ENCODE results near the gene FUT3.

Gene FUT3

GRCh38 chr19:5823579-5824281 lies 27.5 kb downstream of the FUT3 start:
- DNase-seq (ENCODE audit: low read depth) = no peak

DNA sequence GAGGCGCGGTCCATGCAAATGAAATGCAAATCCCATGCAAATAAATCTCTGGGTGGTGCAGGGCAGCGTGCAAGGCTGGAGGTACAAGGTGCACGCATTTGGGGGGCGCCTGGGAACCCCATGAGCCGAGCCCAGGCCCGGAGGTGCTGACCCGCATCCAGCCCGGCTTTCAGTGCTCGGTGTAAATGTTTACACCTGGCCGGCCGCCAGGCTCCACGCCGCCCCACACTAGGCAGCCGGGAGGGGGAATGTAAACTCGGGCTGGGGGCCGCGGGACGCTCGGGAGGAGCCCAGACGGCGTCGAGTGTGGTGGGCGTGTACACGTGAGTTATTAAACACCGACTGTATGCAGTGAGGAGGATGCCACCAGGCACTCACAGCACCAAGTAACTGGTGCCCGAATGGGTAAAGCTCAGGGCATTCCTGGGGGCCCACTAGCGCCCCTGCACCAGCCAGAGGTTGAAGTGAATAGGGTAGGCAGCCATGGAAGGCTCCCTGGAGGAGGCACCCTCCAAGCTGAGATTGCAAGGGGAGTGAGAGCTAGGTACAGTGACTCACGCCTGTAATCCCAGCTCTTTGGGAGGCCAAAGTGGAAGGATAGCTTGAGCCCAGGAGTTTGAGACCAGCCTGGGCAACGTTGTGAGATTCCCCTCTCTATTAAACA lies 28.9 kb downstream of the FUT3 start:
- DNase-seq (ENCODE audit: low read depth) = no peak

GRCh38 chr19:5821521-5822180 lies 29.6 kb downstream of the FUT3 start:
- DNase-seq (ENCODE audit: low read depth) = no peak

DNA sequence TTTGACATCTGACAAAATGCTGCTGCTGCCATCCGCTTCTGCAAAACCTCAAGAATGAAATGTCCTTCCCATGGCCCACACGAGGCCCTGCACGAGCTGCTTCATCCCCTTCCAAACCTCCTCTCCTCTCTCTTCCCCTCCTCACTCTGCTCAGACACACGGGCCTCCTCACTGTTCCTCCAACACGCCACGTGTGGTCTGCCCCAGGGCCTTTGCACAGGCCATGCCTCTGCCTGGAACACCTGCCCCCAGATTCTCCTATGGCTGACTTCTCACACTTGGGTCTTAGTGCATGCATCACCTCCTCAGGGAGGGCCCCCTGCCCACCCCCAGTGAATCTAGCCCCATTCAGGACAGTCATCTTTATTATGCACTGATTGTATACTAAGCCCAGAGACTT lies 30.5 kb downstream of the FUT3 start:
- DNase-seq (ENCODE audit: low read depth) = no peak

DNA sequence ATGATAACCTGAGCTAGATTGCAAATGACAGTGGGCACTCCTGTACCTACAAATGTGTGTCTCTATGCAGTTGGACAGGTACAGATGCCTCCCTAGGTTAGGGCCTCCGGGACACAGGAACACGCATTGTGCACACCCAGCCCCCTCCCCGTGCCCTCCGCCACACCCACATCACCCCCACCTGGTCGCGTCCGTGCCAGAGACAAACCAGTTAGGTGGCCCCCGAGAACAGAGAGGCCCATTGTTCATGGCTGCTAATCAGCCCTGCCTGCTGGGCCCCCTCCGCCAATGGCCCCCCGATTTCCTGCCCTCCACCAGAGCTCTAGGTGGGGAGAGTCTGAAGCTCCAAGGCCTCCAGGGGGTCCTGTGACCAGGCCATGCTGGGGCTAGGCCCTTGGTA lies 32.7 kb downstream of the FUT3 start:
- DNase-seq (ENCODE audit: low read depth) = no peak

- DNase-seq (ENCODE audit: low read depth) = no peak
These were observed 34.0 kb downstream of the FUT3 start for GRCh38 chr19:5817218-5817617.

DNA sequence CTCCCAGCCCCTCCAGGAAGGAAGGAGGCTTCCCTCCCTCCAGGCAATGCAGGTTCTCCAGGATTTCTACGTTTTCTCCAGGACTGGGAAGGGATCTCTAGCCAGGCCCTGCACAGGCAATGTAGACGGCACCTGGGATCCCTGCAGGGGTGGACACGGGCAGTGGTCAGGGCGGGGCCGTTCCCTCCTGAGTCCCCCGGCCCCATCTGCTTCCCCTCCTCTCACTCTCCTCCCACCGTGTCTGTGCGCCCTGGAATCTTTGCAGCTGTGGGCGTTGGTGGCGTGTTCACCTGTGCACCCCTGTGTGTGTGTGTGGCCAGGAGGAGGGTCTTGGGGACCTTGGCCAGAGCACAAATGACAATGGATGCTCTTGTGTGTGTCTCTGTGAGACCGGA lies 36.4 kb downstream of the FUT3 start:
- DNase-seq (ENCODE audit: low read depth) = no peak

DNA sequence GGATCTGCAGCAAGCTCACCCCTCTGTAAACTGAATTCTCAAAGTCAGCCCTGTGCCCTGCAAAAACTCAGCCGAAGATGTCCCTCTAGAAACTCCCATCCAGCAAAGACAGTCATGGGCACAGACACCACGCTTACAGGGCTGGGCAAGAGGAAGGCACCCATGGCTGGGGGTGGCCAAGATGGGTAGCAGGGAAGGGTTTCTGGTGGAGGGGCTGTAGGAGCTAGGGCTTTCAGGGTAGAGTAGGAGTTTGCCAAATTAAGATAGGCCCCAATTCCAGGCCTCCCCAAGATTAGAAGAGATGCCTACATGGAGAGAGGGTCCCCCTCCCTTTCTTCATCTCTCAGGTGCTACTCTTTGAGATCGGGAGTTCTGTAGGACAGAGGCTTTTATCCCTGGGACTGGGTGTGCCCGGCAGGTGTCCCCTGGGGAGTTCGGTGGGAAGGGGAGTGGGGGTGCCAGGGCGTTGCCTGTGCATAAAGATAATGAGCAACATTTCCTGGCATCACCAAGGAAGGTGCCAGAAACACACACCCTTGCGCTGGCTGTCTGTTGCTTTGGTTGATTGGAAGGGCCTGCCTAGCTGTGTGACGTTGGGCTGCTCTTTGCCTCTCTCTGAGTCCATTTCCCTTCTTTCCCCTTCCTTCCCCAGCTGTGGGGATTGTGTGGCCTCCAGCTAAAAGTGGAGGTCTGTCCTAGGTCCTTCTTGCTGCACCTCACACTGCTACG lies 37.0 kb downstream of the FUT3 start:
- no peak for DNase-seq (ENCODE audit: low read depth)

GRCh38 chr19:5811117-5811516 lies 40.1 kb downstream of the FUT3 start:
- DNase-seq (ENCODE audit: low read depth) = no peak

GRCh38 chr19:5809469-5809868 lies 41.8 kb downstream of the FUT3 start:
- no peak for DNase-seq (ENCODE audit: low read depth)

GRCh38 chr19:5809053-5809452 lies 42.2 kb downstream of the FUT3 start:
- no peak for DNase-seq (ENCODE audit: low read depth)

- no peak for DNase-seq (ENCODE audit: low read depth)
These were observed 43.0 kb downstream of the FUT3 start for GRCh38 chr19:5808120-5808816.

DNA sequence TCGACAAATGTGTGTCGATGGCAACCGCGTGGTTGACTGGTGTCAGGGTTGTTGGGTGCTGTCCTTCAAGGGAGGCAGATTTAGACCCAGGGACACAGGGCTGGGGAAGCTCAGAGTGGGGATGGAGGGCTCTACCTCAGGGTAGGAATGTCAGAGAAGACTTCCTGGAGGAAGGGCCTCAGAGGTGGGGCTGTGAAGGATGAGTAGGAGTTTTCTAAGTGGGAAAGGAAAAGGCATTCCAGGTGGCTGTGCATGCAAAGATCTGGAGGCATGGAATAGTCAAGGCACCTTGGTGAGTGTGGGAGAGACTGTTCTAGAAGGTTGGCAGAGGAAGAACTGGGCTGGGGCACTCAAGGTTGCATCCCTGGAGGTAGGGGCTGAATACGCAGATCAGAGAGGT lies 44.3 kb downstream of the FUT3 start:
- DNase-seq (ENCODE audit: low read depth) = no peak

- DNase-seq (ENCODE audit: low read depth) = no peak
These were observed 45.1 kb downstream of the FUT3 start for GRCh38 chr19:5806133-5806489.

DNA sequence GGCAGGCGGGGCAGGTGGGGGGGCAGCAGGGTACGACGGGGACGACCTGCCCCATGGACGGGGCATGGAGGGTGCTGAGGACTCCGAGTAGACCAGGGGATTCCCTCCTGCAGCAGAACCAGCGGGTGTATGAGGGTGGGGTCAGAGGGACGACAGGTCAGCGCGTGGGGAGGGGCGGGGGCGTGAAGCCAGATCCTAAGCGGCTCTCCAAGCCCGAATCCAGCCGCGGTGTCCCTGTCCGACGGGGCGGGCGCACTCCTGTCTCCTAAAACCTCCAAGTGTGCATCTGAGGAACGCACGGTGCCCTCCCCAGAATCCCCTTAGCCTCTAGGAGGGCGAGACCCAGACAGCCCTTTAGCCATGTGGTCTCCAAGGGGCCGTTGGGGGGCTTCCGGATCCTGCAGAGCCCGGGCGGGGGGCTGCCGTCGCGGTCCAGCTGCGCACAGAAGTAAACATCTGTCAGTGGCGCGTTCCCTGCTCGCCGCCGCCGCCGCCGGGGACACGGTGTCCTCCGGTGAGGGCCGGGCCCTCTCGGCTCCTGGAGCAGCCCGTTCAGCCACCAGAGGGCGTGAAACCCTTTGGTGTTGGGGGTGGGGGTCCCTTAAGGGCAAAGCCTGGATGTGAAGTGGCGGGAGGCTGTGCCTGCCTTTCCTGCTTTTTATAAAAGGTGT lies 45.7 kb downstream of the FUT3 start:
- DNase-seq (ENCODE audit: low read depth) = peak; percentile 45

GRCh38 chr19:5804516-5805461 lies 46.5 kb downstream of the FUT3 start, which contains the start of gene NRTN:
TSS of gene NRTN (plus strand) at chr19:5805067. CDS start at chr19:5824166, 19,099 bp downstream.
- DNase-seq (ENCODE audit: low read depth) = peak; percentile 38

DNA sequence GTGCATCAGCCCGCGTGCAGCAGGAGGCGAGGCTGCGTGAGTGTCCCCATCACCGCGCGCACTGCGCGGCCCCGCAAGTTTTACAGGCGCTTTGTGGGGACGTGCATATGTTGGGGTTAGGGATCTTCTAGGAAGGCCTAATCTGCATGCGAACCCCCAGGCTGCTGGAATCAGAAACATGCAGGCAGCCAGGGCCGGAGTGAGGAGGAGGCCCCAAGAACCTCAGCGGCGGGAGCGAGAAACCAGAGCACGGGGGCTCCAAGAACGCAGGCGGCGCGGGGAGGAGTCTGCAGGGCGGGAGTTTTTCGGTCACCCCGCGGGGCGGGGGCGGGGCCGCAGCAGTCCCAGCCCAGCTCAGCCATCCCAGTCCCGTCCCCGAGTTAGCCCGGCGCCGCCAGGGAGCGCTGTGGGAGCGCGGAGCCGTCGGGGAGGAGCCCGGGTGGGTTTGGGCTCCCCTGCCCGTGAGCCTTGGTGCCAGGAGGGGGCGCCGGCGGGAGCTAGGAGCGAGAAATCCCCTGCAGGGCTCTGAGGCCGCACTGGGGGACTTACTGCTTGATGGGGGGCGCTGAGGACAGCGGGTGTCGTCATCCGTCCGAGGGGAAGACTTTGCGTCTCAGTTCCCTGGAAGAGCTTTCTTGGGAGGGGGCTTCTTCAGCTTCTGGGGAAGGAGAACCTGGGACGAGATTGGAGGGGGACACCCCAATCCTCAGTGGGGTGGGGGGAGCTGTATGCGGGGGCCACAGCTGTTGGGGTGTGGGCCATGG lies 47.3 kb downstream of the FUT3 start:
- DNase-seq (ENCODE audit: low read depth) = peak; percentile 90

DNA sequence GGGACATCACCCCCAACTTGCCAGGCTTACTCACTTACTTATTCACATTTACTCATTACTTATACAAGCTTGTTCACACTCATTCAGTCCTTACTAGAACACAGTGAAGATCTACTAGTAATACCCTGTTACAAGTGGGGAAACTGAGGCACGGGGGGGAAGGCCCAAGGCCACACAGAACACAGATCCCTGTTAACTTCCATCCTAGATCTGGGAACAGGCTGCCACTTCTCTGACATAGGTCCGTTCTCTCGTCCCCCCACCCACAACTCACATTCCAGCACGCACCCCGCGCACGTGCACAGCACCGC lies 47.9 kb downstream of the FUT3 start:
- DNase-seq (ENCODE audit: low read depth) = no peak

DNA sequence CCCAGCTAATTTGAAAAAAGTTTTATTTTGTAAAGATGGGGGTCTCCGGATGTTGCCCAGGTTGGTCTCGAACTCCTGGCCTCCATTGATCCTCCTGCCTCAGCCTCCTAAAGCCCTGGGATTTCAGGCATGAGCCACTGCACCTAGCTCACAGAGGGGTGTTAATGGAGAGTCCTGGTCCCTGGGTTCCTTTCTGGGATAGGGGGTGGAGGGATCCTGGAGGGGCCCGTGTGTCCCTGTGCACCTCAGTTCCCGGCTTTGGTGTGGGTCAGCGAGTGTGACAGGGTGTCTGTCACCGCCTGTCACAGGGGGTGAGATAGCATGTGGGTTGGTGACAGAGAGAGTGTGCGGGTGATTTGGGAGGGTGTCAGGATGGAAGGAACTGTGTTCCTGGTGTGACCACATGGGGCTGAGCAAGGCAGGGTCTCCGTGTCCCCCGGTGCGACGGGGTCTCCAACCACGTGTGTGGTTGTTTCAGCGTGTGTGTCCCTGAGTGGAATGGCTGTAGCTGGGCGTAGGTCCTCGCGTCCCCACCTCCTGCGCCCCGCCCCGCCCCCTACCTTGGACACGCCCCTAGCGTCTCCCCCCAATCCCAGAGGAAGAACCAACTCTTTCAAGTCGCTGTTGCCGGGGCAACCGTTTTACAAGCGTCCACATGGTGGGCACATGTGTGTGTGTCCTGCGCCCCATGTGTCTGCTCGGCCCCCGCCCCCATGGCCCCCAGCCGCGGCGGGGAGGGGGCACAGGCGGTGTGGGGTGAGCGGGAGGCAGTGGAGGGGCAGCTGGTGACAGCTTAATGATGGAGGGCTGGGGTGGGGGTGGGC lies 49.2 kb downstream of the FUT3 start:
- no peak for DNase-seq (ENCODE audit: low read depth)

Data from activated T-helper 1 cell treated with Interleukin-2 at 50 U/mL for 16 hours (primary cell).